GM18502 (cell line): ENCODE data around the gene DNAJC25.
"Not testable (repeated sequence)": the region's sequence is repeated elsewhere in the genome, so short reads cannot be mapped to it uniquely, and the experiment has no call there.

ENCODE experiments used
- ATAC-seq: cut with Tn5 transposase; IDR thresholded peaks from one replicate; pipeline ENCODE4 v1.9.1; 2021; ENCODE audit warnings: mild to moderate bottlenecking; ENCODE audit not compliant: unreplicated experiment, poor library complexity

DNAJC25 gene

DNA sequence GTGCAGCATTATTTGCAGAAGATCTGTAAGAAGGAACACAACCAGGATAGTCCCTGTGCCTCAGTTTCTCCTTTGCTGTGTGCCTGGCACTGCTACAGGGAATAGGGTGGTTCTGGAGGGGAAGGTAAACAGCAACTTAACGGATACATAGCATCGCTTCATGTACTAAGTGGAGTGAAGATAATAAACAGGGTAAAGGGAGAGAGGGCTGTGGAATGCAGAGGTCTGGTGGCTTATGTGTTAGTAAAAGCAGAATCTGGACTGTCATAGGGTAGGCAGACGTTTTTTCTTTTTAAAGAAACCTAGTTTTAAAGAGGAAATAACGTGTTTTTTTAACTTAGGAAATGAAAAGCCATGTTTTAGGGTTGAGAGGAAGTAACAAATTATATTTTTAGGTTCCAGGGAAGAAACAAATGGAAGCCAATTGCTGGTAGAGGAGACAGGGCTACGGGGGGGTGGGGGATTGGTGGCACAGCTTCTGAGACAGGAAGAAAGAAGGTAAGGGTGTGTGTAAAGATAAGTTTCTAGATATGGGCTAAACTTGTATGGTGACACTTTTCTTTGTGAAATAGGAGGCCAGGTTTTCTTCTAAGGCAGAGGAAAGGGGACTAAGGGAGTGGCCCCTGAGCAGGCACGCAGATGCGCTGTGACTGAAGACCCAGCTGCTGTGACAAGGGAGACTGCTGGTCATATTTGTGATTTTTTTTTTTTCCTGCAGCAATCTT, 31.6 kb downstream of the DNAJC25 start:
- ATAC-seq = peak; percentile 15

DNA sequence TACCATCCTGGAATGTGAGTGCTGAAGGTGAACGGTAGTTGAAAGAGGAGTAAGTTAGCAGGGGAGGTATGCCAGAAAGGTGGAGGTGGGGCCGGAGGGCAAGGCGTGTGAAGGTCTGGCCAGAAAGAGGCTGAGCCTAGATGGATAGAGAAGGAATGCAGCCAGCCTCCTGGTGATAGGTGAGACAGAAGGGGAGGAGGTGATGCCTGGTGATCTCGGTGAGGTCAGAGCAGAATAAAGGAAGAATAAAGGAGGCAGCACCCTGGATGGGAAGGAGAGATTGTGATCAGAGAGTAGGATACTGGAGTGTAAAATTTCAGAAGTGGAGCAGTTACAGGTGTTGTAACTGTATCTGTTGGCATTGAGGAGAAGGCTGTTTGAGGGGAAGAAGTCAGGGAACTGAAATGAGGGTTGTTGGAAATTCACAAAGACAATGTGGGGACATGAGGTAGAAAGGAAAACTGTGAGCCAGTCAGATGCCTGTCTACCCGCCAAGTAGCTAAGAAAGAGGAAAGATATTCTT, 32.2 kb downstream of the DNAJC25 start:
- no peak for ATAC-seq

DNA sequence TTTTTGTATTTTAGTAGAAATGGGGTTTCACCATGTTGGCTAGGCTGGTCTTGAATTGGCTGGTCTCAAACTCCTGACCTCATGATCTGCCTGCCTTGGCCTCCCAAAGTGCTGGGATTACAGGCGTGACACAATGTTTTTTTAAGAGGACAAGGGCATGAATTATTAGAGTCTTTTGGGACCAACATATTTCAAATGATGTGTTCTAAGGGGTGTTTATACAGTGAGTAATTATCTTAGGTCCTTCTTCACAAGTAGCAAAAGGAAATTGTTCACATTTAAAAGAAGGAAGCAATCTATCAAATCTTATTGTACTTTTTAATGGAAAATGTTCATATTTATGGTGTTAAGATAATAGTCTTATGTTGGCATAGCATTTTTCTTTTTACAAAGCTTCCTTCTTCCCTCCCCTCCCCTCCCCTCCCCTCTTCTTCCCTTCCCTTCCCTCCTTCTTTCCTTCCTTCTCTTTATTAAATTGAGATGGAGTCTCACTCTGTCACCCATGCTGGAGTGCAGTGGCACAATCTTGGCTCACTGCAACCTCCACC, 37.0 kb downstream of the DNAJC25 start:
- ATAC-seq = no peak

DNA sequence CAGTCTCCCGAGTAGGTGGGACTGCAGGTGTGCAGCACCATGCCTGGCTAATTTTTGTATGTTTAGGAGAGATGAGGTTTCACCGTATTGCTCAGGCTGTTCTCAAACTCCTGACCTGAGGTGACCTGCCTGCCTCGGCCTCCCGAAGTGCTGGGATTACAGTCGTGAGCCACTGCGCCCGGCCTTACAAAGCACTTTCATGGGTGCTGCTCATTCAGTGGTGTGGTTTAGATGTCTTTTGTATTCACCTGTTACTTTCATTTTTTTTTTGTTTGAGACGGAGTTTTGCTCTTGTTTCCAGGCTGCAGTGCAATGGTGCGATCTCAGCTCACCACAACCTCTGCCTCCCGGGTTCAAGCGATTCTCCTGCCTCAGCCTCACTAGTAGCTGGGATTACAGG, 37.5 kb downstream of the DNAJC25 start:
- ATAC-seq = not testable (repeated sequence)

DNA sequence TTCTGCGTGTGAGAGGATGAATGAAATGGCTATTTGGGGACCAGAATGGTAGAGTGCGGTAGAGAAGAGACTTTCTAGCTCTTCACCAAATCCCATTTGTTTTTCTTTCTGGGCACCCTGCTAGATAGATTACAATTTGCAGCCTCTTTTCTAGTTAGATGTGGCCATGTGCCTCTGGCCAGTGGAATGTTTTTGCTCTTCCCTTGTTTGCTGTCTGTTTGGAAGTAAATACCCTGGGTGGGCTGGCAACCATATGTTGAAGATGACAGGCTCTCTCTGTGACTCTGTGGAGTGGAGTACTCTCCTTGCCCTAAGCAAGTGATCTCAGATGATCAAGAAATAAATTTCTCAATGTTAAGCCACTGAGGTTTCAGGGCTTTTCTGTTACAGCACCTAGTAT, 43.2 kb downstream of the DNAJC25 start:
- ATAC-seq = no peak

DNA sequence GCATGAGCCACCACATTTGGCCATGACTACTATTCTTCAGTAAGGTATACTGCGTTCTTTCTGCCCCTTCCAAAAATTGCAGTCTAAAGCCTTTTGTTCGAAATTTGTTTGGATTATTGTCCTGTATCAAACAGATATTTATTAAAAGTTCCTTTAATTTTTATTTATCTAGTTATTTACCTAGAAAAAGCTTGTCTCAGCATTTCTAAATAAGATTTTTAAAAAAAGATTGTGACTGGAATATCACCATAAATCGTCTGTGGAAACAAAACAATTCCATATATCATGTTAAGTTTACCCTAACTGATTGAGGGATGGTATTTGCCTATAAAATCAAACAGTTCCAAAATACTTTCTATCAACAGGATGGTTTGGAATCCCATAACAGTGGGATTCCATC, 45.0 kb downstream of the DNAJC25 start:
- no peak for ATAC-seq

DNA sequence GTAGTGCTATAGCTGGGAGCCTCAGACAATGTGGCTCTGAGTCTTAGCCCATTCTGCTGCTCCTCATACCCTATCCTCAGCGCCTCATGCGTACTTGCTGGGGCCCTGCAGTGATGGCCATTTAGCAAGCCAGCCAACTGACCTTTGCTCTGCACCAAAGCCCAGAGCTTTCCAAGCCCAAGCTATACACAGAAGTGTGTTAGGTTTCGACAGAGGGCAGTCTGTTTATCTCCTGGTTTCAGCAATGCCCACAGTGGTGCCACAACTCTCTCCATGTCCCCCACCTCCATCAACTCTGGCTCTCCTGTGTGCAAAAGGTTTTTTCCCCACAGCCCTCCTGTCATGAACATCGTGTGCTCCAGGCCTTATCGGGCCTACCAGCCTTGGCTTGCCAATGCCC, 47.2 kb downstream of the DNAJC25 start:
- no peak for ATAC-seq

DNA sequence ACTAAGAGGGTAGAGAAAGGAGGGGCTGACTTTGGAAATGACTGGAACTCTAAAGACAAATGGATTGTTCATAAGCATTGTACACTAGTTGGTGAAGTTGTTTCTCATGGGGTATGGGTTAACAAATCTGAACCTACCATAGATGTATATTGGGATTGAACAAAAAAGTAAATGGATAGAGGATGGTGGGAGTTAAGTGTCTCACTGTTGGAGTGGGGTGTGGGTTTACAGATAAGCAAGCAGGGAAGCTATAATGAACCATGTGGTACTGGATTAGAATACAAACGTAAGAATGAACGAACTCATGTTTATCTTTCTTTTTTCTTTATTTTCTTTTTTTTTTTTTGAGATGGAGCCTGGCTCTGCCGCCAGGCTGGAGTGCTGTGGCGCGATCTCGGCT, 48.1 kb downstream of the DNAJC25 start:
- ATAC-seq = no peak

DNA sequence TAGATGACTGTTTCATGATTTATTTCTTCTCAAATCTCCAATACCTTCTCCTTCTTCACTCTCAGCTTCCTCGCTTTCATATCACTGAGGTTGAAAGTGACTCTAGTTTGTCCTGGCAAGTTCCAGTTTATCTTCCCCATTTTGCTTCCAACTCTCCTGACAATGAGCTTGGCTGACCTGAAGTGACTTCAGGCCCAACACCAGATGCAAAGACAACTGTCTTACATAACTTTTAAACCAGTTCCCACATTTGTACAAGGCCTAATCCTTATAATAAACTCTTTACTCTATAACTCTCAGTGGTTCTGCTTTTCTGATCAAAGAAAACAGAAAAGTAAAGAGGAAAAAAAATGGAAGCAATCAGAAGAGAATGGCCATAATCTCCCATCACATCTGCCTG, 52.3 kb downstream of the DNAJC25 start:
- ATAC-seq = no peak

DNA sequence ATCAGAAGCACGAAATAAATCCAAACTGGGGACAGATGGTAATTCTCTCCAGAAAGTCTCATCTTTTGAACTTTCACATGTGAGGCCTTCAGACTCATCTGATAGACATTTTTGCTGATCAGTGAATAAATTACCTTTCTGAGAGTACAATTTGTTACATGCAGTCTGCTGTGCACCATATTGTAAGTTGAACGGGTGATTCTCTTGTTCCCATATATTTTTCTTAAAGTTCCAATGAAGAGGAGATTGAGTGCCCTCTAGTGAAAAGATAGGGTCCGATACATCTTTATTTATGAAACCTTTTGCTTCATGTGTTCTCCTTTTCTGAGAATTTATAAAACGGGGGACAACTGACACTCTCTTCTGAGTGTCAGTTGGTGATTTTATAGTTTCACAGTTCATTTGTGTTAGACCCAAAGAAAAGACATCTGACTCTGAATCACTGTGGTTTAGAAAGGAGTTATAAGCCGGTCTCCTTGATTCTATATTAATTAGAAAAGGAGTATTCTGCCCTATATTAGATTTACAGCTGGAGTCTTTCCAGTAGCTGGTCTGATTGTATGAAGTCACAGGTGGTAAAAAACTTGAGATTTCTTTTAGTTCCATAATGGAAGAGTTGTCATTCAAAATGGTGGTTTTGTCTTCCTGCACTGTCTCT, 60.7 kb downstream of the DNAJC25 start:
- ATAC-seq = no peak

DNA sequence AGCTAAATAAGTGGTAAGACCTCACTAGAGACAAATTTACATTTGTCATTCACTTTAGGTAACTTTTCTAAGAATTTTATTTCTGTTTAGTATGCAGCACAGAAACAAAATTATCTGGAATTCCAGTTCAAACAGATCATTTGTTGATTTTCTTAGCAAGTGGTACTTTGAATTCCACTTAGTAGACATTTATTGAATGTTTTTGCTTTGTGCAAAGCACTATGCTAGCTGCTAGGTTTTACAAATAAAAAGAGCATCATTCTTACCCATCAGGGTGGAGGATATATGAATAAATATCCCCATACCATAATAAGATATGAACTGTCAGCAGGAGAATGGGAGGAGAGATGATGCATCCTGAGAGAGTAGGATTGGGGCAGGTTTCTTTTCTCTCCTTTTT, 65.7 kb downstream of the DNAJC25 start:
- no peak for ATAC-seq

DNA sequence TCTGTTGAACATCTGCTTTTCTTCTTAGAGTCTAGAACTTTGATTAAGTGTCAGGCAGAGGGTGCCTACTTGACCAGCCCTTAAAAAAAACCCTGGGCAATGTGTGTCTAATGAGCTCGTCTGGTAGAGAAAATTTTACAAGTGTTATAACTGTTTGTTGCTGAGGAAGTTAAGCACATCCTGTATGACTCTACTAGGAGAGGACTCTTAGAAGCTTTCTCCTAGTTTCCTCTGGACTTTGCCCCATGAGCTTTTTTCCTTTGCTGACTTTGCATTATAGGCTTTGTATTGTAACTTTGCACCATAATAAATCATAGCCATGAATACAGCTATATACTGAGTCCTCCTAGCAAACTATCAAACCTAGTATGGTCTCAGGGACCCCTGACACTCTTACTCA, 69.6 kb downstream of the DNAJC25 start:
- no peak for ATAC-seq
